ENCODE results near the gene ZNF764.

GRCh38 chr16:30521873-30522641, 36.1 kb downstream of the ZNF764 start:
- TF ChIP-seq CTCF (IDR thresholded peaks at IDR 0.05) (no peak), POLR2A (IDR thresholded peaks at IDR 0.05) (no peak)

Measured in thyroid gland (tissue), 4 donors.